HepG2 (cell line): ENCODE measurements around the gene TESK1. TPM values are rescaled to one million over a fixed set of nuclear protein-coding genes. Genes with fewer than 3 reads are reported as not detected.

ENCODE experiments used
- ATAC-seq: fragments of 200-7000 bp; cut with Tn5 transposase; 3 replicates; pipeline ENCODE4 v1.9.1; 2020; ENCODE audit warnings: mild to moderate bottlenecking, moderate library complexity
- BruUV-seq: library from RNA; stranded (reverse); fragments of 400-500 nt; replicated peaks from 2 replicates; lab custom pipeline; 2021; lab: Mats Ljungman, UMichigan
- CTCF ChIA-PET: fragments of 300-600 bp; formaldehyde crosslinking; extraction: SDS; loops from one replicate; lab custom pipeline; 2021; ENCODE audit warnings: low total read pairs, inconsistent platforms, low intra/inter-chr PET ratio; lab: Yijun Ruan, JAX
- POLR2A ChIA-PET: fragments of 350-600 bp; sonication (Branson Sonifier 250); formaldehyde crosslinking; loops from one replicate; lab custom pipeline; 2020; ENCODE audit warnings: antibody characterized with exemption, inconsistent platforms; lab: Yijun Ruan, JAX
- DNase-seq: peaks from one replicate; pipeline ENCODE4 v3.0.0-alpha.2; 2015; ENCODE audit warnings: low spot score
- FAIRE-seq: peaks from 3 replicates; lab custom pipeline; 2011; peaks lifted over from hg19 to GRCh38; lab: Jason Lieb, UNC
- H2AFZ ChIP-seq: one replicate; pipeline ENCODE4 v1.6.1; 2011; ENCODE audit warnings: low read length, inconsistent platforms
- H3K27ac ChIP-seq: fragments of 300-600 bp; 3 replicates; pipeline ENCODE4 v1.8.0; 2011; ENCODE audit warnings: mixed run types, mild to moderate bottlenecking, mixed read lengths, low read length, inconsistent platforms; ENCODE audit not compliant: insufficient read depth; ENCODE audit errors: extremely low read length
- H3K27me3 ChIP-seq, 2 experiments: fragments of 200-600 bp in 1 of 2; 2 replicates in 1 of 2; 3 replicates in 1 of 2; pipeline versions ENCODE4 v1.6.0 to v1.8.0; 2011; ENCODE audit warnings: low read length in 2 of 2, mild to moderate bottlenecking in 2 of 2, moderate library complexity in 2 of 2, inconsistent platforms in 1 of 2; ENCODE audit not compliant: insufficient read depth in 2 of 2, control insufficient read depth in 1 of 2
- H3K36me3 ChIP-seq, 2 experiments: fragments of 200-600 bp in 1 of 2; replicated peaks in 1 of 2; 2 replicates in 1 of 2; 3 replicates in 1 of 2; pipeline versions ENCODE4 v1.5.1 to v1.8.0; 2011; ENCODE audit warnings: low read length in 2 of 2, inconsistent platforms in 1 of 2; ENCODE audit not compliant: insufficient read depth in 2 of 2, control insufficient read depth in 1 of 2
- H3K4me1 ChIP-seq: 2 replicates; pipeline ENCODE4 v1.5.1; 2012; ENCODE audit warnings: low read length, inconsistent platforms; ENCODE audit not compliant: insufficient read depth
- H3K4me2 ChIP-seq: 2 replicates; pipeline ENCODE4 v1.6.0; 2011; ENCODE audit warnings: low read depth, low read length, inconsistent platforms
- H3K4me3 ChIP-seq, 3 experiments: fragments of 200-600 bp in 1 of 3; sonication (generic), shearing (Covaris generic) in 1 of 3; replicated peaks in 1 of 3; 2 replicates each; pipeline ENCODE4 v1.5.1; 2011 to 2016; ENCODE audit warnings: low read length in 3 of 3, inconsistent platforms in 2 of 3, low read depth in 2 of 3, mild to moderate bottlenecking in 2 of 3, control low read depth in 1 of 3, mixed read lengths in 1 of 3; ENCODE audit not compliant: insufficient read depth in 1 of 3
- H3K79me2 ChIP-seq: one replicate; pipeline ENCODE4 v1.6.1; 2011; ENCODE audit warnings: low read length, inconsistent platforms; ENCODE audit not compliant: insufficient read depth
- H3K9ac ChIP-seq: 2 replicates; pipeline ENCODE4 v1.6.0; 2011; ENCODE audit warnings: mild to moderate bottlenecking, low read depth, low read length, inconsistent platforms; ENCODE audit not compliant: insufficient read depth
- H3K9me3 ChIP-seq: 2 replicates; pipeline ENCODE4 v1.5.1; 2012; ENCODE audit warnings: mild to moderate bottlenecking, low read length
- H4K20me1 ChIP-seq: 2 replicates; pipeline ENCODE4 v1.6.0; 2011; ENCODE audit warnings: inconsistent platforms, mild to moderate bottlenecking, low read length, moderate library complexity; ENCODE audit not compliant: insufficient read depth
- ARNTL ChIP-seq: sonication (generic); formaldehyde crosslinking; IDR thresholded peaks from 2 replicates; pipeline ENCODE4 v1.4.0; 2020; ENCODE audit warnings: mild to moderate bottlenecking, missing genetic modification reagents
- FOXA1 ChIP-seq, 2 experiments: fragments of 450-650 bp in 1 of 2; sonication (generic) in 1 of 2; formaldehyde crosslinking in 1 of 2; IDR thresholded peaks; 2 replicates each; pipeline versions ENCODE4 v1.4.0 to v1.6.1; 2016 to 2020; ENCODE audit warnings: missing genetic modification reagents in 1 of 2
- FOXM1 ChIP-seq: sonication (generic); formaldehyde crosslinking; IDR thresholded peaks from 2 replicates; pipeline ENCODE4 v1.5.0; 2020; ENCODE audit warnings: missing genetic modification reagents
- HDAC1 ChIP-seq: sonication (generic); formaldehyde crosslinking; IDR thresholded peaks from 2 replicates; pipeline ENCODE4 v1.5.1; 2020; ENCODE audit warnings: mild to moderate bottlenecking, missing genetic modification reagents
- KMT2A ChIP-seq: sonication (generic); formaldehyde crosslinking; IDR thresholded peaks from 2 replicates; pipeline ENCODE4 v1.4.0; 2020; ENCODE audit warnings: missing genetic modification reagents
- MZF1 ChIP-seq: sonication (generic); formaldehyde crosslinking; IDR thresholded peaks from 2 replicates; pipeline ENCODE4 v1.8.1; 2023; ENCODE audit warnings: mild to moderate bottlenecking, missing genetic modification reagents, borderline replicate concordance
- NFIB ChIP-seq: sonication (generic); formaldehyde crosslinking; IDR thresholded peaks from 2 replicates; pipeline ENCODE4 v1.9.0; 2021; ENCODE audit warnings: missing genetic modification reagents, mild to moderate bottlenecking, borderline replicate concordance
- SAFB2 ChIP-seq: sonication (generic); formaldehyde crosslinking; IDR thresholded peaks from 2 replicates; pipeline ENCODE4 v1.5.1; 2020; ENCODE audit warnings: missing genetic modification reagents, low read depth, mild to moderate bottlenecking, borderline replicate concordance
- SALL1 ChIP-seq: sonication (generic); formaldehyde crosslinking; IDR thresholded peaks from 2 replicates; pipeline ENCODE4 v1.8.0; 2022; ENCODE audit warnings: mild to moderate bottlenecking, missing genetic modification reagents
- SNAPC2 ChIP-seq: sonication (generic); formaldehyde crosslinking; IDR thresholded peaks from 2 replicates; pipeline ENCODE4 v1.8.1; 2022; ENCODE audit warnings: mild to moderate bottlenecking, missing genetic modification reagents
- TARDBP ChIP-seq: sonication (generic); formaldehyde crosslinking; IDR thresholded peaks from 2 replicates; pipeline ENCODE4 v1.8.0; 2022; ENCODE audit warnings: mild to moderate bottlenecking, missing genetic modification reagents
- YEATS4 ChIP-seq: sonication (generic); formaldehyde crosslinking; IDR thresholded peaks from 2 replicates; pipeline ENCODE4 v1.4.0; 2020; ENCODE audit warnings: missing genetic modification reagents, borderline replicate concordance
- ZNF7 ChIP-seq: IDR thresholded peaks from 2 replicates; pipeline ENCODE4 v1.6.1; 2016; ENCODE audit warnings: missing biosample characterization, missing genetic modification reagents
- whole genome bisulfite sequencing: methylation state at CpG from one replicate; pipeline ENCODE4 v1.1.6; 2017; ENCODE audit warnings: low lambda C conversion rate; 5-methylcytosine and 5-hydroxymethylcytosine counted together
- in situ Hi-C: cut with HindIII; loops from 2 replicates; pipeline ENCODE4 v1.10.0; 2017; ENCODE audit warnings: low pct_unique_long_range_greater_than_20kb; ENCODE audit not compliant: extremely low pct_ligation_motif_present
- intact Hi-C: fragments of 100-400 bp; cut with micrococcal nuclease; formaldehyde crosslinking; loops from one replicate; pipeline ENCODE4 v1.10.0; 2022; ENCODE audit not compliant: unreplicated experiment
- polyA plus RNA-seq, 8 experiments: library from polyadenylated mRNA; depleted of rRNA in 3 of 8; stranded (reverse) in 7 of 8; unstranded in 1 of 8; fragments of >200 nt; fragmentation: Illumina TruSeq in 4 of 8; extraction: Trizol in 4 of 8; gene quantifications; 2 replicates each; pipeline versions ENCODE4 v1.2.1 to v1.2.3, GENCODE V29; 2011 to 2016; ENCODE audit warnings: low read depth in 4 of 8, missing spikeins in 1 of 8, mixed read lengths in 1 of 8; ENCODE audit not compliant: insufficient read depth in 1 of 8
- total RNA-seq, 5 experiments: library from RNA; depleted of rRNA; stranded (reverse); fragments of >200 nt; fragmentation: Illumina TruSeq; extraction: Trizol; gene quantifications; 2 replicates each; pipeline ENCODE4 v1.2.3, GENCODE V29; 2016; ENCODE audit warnings: low read depth in 1 of 5
- TF ChIP-seq, protein P1 (sequence below), 2 experiments: sonication (generic) in 1 of 2; formaldehyde crosslinking in 1 of 2; IDR thresholded peaks; 2 replicates each; pipeline versions ENCODE4 v1.5.1 to v1.6.1; 2011 to 2020; ENCODE audit warnings: borderline replicate concordance in 1 of 2, low read depth in 1 of 2, low read length in 1 of 2, mild to moderate bottlenecking in 1 of 2, missing genetic modification reagents in 1 of 2, moderate library complexity in 1 of 2
- TF ChIP-seq, protein P2 (sequence below): sonication (generic); formaldehyde crosslinking; conservative IDR thresholded peaks from 2 replicates; pipeline ENCODE4 v1.8.0; 2022; ENCODE audit warnings: mild to moderate bottlenecking, moderate library complexity, missing genetic modification reagents
- TF ChIP-seq, protein P3 (sequence below): sonication (generic); formaldehyde crosslinking; IDR thresholded peaks from 2 replicates; pipeline ENCODE4 v1.5.1; 2020; ENCODE audit warnings: mild to moderate bottlenecking, missing genetic modification reagents, borderline replicate concordance

Gene TESK1
- total and polyA plus RNA-seq, 2 of the 13 experiments (the other 11 are each of a cell fraction or from before 2014, with no cell fraction given) = 7.3 to 13.6 TPM

DNA sequence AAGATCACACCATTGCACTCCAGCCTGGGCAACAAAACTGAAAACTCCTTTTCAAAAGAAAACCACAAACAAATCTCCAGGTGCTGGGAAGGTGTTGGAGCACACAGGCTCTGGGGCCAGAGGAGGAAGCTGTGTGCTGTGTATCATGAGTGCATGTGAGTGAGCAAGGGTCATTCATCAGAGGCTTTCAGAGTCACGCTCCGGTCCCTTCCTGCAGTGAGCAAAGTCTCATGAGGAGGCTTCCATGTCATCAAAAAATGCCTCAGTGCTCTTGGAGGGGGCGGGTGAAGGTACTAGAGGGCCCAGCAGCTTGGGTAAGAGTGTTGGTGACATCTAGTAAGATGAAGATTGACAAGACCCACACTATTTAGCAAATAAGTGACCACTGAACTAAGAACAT is 48.3 kb upstream of the TESK1 start:
- no peak overlapping the region for H3K4me3 ChIP-seq
- H2AFZ ChIP-seq = no peak overlapping the region
- H4K20me1 ChIP-seq = no peaks in the 10 kb centered on the region
- H3K27ac ChIP-seq = no peak overlapping the region
- H3K9ac ChIP-seq = no peak overlapping the region
- peaks cover 3 to 16% of the 10 kb centered on the region in 2 experiments; a peak in 4 of 5 replicates for H3K36me3 ChIP-seq
- no peak overlapping the region for H3K4me2 ChIP-seq
- no peaks in the 10 kb centered on the region for H3K9me3 ChIP-seq
- in situ Hi-C loops = no loop called here
- H3K4me1 ChIP-seq = peaks cover 11% of the 10 kb centered on the region
- DNase-seq (no peak), FAIRE-seq (no peak), ATAC-seq (no peak)
- WGBS = 92% methylated on average over 3 of the region's 3 CpGs
- BruUV-seq = no TSS peak
- CTCF ChIA-PET = no interaction called here
- no peaks in the 10 kb centered on the region for H3K79me2 ChIP-seq
- intact Hi-C loops = loop anchor here (10.0 kb wide), 1 partner anchor 362 kb away; no protein-coding TSS in a partner anchor
- POLR2A ChIA-PET = no interaction called here
- H3K27me3 ChIP-seq = no peaks in the 10 kb centered on the region
- TF ChIP-seq, protein P1, sequence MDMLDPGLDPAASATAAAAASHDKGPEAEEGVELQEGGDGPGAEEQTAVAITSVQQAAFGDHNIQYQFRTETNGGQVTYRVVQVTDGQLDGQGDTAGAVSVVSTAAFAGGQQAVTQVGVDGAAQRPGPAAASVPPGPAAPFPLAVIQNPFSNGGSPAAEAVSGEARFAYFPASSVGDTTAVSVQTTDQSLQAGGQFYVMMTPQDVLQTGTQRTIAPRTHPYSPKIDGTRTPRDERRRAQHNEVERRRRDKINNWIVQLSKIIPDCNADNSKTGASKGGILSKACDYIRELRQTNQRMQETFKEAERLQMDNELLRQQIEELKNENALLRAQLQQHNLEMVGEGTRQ (IDR thresholded peaks at IDR 0.05; ENCODE audit: low read depth, low read length) = no peak
- TF ChIP-seq, protein P1 (CRISPR knock-in tag; IDR thresholded peaks at IDR 0.05; ENCODE audit: borderline replicate concordance) = no peak
- no peak for TF ChIP-seq SNAPC2 (CRISPR knock-in tag)
- no peak for TF ChIP-seq FOXA1 (IDR thresholded peaks at IDR 0.05)
- no peak for TF ChIP-seq FOXA1 (CRISPR knock-in tag; IDR thresholded peaks at IDR 0.05)
- no peak for TF ChIP-seq MZF1 (CRISPR knock-in tag)
- TF ChIP-seq SALL1 (CRISPR knock-in tag) = no peak
- TF ChIP-seq SAFB2 = no peak
- TF ChIP-seq, protein P2, sequence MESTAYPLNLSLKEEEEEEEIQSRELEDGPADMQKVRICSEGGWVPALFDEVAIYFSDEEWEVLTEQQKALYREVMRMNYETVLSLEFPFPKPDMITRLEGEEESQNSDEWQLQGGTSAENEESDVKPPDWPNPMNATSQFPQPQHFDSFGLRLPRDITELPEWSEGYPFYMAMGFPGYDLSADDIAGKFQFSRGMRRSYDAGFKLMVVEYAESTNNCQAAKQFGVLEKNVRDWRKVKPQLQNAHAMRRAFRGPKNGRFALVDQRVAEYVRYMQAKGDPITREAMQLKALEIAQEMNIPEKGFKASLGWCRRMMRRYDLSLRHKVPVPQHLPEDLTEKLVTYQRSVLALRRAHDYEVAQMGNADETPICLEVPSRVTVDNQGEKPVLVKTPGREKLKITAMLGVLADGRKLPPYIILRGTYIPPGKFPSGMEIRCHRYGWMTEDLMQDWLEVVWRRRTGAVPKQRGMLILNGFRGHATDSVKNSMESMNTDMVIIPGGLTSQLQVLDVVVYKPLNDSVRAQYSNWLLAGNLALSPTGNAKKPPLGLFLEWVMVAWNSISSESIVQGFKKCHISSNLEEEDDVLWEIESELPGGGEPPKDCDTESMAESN (CRISPR knock-in tag) = no peak
- no peak for TF ChIP-seq KMT2A (CRISPR knock-in tag)
- no peak for TF ChIP-seq HDAC1 (CRISPR knock-in tag)
- no peak for TF ChIP-seq NFIB (CRISPR knock-in tag)
- TF ChIP-seq YEATS4 = no peak
- TF ChIP-seq TARDBP = no peak
- TF ChIP-seq ZNF7 (CRISPR knock-in tag) = no peak
- TF ChIP-seq, protein P3, sequence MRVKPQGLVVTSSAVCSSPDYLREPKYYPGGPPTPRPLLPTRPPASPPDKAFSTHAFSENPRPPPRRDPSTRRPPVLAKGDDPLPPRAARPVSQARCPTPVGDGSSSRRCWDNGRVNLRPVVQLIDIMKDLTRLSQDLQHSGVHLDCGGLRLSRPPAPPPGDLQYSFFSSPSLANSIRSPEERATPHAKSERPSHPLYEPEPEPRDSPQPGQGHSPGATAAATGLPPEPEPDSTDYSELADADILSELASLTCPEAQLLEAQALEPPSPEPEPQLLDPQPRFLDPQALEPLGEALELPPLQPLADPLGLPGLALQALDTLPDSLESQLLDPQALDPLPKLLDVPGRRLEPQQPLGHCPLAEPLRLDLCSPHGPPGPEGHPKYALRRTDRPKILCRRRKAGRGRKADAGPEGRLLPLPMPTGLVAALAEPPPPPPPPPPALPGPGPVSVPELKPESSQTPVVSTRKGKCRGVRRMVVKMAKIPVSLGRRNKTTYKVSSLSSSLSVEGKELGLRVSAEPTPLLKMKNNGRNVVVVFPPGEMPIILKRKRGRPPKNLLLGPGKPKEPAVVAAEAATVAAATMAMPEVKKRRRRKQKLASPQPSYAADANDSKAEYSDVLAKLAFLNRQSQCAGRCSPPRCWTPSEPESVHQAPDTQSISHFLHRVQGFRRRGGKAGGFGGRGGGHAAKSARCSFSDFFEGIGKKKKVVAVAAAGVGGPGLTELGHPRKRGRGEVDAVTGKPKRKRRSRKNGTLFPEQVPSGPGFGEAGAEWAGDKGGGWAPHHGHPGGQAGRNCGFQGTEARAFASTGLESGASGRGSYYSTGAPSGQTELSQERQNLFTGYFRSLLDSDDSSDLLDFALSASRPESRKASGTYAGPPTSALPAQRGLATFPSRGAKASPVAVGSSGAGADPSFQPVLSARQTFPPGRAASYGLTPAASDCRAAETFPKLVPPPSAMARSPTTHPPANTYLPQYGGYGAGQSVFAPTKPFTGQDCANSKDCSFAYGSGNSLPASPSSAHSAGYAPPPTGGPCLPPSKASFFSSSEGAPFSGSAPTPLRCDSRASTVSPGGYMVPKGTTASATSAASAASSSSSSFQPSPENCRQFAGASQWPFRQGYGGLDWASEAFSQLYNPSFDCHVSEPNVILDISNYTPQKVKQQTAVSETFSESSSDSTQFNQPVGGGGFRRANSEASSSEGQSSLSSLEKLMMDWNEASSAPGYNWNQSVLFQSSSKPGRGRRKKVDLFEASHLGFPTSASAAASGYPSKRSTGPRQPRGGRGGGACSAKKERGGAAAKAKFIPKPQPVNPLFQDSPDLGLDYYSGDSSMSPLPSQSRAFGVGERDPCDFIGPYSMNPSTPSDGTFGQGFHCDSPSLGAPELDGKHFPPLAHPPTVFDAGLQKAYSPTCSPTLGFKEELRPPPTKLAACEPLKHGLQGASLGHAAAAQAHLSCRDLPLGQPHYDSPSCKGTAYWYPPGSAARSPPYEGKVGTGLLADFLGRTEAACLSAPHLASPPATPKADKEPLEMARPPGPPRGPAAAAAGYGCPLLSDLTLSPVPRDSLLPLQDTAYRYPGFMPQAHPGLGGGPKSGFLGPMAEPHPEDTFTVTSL = no peak
- TF ChIP-seq ARNTL (CRISPR knock-in tag) = no peak
- TF ChIP-seq FOXM1 (CRISPR knock-in tag) = no peak
